Measurements from ENCODE around the gene TXNRD1.

Gene TXNRD1

DNA sequence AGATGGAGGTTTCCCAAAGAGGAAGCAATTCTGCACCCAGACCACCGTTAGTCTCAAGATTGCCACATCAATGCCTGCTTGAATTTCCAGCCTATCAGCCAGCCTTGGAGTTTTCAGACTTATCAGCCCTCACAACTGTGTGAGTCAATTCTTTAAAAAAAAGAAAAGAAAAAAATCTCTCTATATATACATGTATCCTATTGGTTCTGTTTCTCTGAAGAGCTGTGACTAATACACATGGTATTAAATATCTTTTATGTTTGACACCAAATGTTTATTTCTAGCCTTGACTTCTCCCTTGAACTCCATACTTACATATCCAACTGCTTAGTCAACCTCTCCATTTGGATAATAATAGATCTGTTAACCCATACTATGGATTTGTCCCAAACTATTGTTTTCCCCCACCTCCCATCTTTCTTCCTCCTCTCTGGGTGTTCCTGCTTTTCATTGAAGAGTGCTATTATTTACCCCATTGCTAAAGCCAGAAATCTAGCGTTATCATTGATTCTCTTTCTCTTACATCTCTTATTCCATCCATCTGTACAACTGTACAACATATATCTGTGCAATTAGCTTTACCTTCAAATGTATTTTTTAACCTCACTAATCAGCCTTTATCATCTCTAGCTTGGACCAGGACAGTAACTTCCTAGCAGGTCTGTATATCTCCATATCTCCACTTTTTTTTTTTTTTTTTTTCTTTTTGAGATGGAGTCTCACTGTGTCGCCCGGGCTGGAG lies 65.3 kb downstream of the TXNRD1 start:
- peak; percentile 88 for DNase-seq (ENCODE audit: low read depth)

GRCh38 chr12:104281636-104282035 lies 66.1 kb downstream of the TXNRD1 start:
- no peak for DNase-seq (ENCODE audit: low read depth)

DNA sequence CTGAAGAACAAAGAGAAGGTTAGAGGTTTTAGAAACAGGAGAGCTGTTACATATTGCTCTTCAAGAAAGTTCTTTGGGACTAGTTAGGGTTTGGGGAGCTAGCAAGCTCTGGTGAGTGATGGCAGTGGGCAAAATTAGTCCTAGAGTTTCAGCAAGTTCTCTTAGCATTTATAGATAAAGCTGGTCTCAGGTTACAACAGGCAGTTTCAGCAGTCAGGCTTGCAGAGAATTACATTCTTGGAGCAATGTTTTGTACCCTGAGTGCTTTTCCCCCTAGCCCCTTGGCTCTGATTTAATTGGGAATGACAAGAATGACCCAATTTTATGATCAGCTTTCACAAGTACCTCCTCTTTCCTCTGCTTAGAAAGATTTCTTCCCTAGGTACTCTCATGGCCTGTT lies 66.5 kb downstream of the TXNRD1 start:
- peak; percentile 82 for DNase-seq (ENCODE audit: low read depth)

- DNase-seq (ENCODE audit: low read depth): no peak
Observed at GRCh38 chr12:104285740-104286515, 70.3 kb downstream of the TXNRD1 start.

DNA sequence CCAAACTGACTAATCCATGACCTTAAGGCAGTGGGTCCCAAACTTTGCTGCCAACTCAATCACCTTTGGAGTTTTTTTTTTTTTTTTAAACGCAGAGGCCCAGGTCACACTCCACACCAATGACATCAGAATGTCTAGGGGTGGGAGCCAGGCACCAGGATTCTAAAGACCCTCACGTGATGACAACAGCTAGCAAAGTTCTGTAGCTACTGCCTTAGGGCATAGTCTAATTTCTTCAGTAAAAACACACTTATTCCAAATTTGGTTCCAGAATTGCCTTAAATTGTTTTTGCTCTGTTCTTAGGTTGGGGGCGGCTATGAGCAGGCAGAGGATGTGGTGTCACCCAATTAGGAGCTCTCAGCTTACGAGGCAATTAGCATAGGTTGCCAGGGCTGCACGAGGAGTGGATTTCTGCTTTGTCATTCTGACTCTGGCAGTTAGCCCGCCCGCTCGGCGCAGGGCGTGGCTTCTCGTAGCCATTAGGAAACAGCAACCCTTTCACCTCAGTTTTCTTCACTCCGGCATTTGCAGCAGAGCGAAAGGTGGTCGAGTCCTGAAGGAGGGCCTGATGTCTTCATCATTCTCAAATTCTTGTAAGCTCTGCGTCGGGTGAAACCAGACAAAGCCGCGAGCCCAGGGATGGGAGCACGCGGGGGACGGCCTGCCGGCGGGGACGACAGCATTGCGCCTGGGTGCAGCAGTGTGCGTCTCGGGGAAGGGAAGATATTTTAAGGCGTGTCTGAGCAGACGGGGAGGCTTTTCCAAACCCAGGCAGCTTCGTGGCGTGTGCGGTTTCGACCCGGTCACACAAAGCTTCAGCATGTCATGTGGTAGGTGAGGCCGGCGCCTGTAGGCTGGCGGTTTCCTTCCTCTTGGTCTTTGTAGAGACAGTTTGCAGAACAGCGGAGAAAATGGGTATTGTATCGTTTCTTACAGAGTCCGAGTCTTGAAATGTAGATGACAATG lies 71.2 kb downstream of the TXNRD1 start:
- DNase-seq (ENCODE audit: low read depth): peak; percentile 99

- DNase-seq (ENCODE audit: low read depth): peak; percentile 74
Observed at GRCh38 chr12:104288635-104289274, 73.2 kb downstream of the TXNRD1 start.

DNA sequence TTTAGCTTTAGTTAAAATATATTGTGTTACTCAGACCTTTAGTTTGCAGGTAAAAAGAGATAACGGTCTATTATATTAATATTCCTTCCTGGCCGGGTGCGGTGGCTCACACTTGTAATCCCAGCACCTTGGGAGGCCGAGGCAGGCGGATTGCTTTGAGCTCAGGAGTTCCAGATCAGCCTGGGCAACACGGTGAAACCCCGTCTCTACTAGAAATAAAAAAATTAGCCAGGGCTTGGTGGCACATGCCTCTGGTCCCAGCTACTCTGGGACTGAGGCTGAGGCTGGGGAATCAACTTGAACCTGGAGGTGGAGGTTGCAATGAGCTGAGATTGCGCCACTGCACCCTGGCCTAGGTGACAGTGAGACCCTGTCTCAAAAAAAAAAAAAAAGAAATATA lies 74.7 kb downstream of the TXNRD1 start:
- no peak for DNase-seq (ENCODE audit: low read depth)

DNA sequence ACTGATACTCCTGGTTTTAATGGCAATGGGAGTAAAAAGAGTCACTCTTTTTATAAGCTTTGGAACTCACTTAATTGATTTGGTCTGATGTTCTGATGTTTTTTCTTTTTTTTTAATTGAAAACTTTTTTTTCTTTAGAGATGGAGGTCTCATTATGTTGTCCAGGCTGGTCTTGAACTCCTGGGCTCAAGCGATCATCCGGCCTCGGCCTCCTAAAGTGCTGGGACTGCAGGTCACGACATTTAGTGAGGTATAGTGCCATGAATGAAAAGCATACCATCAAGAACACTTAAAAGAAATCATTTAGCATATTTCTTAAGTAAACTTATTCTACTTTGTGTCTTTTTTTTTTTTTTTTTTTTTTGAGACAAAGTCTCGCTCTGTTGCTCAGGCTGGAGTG lies 75.3 kb downstream of the TXNRD1 start:
- DNase-seq (ENCODE audit: low read depth): no peak

- no peak for DNase-seq (ENCODE audit: low read depth)
Observed at GRCh38 chr12:104291867-104292524, 76.4 kb downstream of the TXNRD1 start.

- DNase-seq (ENCODE audit: low read depth): no peak
Observed at GRCh38 chr12:104292872-104293794, 77.6 kb downstream of the TXNRD1 start.

GRCh38 chr12:104294158-104294859 lies 78.7 kb downstream of the TXNRD1 start:
- peak; percentile 59 for DNase-seq (ENCODE audit: low read depth)

- DNase-seq (ENCODE audit: low read depth): no peak
Observed at GRCh38 chr12:104294927-104295668, 79.5 kb downstream of the TXNRD1 start.

GRCh38 chr12:104295954-104296353 lies 80.4 kb downstream of the TXNRD1 start:
- no peak for DNase-seq (ENCODE audit: low read depth)

GRCh38 chr12:104296718-104297117 lies 81.1 kb downstream of the TXNRD1 start:
- no peak for DNase-seq (ENCODE audit: low read depth)

DNA sequence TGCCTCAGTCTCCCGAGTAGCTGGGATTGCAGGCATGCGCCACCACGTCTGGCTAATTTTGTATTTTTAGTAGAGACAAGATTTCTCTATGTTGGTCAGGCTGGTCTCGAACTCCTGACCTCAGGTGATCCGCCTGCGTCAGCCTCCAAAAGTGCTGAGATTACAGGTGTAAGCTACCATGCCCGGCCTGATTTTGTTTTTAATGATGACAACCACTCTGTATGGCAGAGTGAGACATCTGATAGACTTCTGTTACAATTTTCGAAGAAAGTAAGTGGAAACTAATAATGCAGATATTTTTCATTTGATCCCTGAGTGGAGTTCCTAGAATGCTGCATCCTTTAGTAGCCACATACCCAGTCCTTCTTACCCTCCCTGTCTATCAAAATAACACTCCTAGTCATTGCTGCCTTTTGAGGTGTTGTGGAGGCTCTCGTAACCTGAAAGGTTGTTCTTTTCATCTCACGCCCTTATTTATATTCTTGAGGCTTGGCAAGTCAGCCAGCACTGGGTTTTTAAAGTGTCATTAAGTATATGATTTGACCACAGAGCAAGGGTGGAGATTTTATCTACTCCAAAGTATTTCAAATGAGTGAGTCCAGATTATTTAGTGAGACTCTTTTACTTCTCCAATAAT lies 82.0 kb downstream of the TXNRD1 start:
- no peak for DNase-seq (ENCODE audit: low read depth)

DNA sequence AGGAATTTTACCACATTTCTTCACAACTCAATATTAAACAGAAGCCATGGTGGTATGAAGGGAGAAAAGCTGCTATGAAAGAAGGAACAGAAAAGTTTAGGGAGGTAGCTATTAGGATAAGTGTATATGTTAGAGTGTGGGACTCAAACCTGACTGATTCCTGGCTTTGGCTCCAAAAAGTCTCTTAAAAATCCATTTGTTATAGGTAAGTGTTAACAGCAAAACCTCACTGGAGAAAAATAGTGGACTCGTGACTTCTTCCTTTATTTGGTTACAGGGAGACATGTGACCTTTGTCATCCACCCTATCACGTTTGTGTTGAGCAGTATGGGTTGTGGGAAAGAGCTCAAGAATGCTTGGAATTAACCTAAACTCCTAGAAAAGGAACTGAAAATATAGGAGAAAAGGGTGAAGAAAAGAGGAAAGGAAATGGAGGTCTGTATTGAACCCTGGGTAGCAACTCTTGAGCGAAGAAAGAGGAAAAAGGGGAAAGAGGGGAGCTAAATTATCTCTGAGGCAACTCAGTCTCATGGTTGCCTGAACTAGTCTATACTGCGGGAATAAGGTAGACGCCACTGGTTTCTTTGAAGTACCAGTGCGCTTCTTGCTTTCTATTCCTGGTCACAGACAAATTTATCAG lies 84.4 kb downstream of the TXNRD1 start:
- DNase-seq (ENCODE audit: low read depth): no peak

DNA sequence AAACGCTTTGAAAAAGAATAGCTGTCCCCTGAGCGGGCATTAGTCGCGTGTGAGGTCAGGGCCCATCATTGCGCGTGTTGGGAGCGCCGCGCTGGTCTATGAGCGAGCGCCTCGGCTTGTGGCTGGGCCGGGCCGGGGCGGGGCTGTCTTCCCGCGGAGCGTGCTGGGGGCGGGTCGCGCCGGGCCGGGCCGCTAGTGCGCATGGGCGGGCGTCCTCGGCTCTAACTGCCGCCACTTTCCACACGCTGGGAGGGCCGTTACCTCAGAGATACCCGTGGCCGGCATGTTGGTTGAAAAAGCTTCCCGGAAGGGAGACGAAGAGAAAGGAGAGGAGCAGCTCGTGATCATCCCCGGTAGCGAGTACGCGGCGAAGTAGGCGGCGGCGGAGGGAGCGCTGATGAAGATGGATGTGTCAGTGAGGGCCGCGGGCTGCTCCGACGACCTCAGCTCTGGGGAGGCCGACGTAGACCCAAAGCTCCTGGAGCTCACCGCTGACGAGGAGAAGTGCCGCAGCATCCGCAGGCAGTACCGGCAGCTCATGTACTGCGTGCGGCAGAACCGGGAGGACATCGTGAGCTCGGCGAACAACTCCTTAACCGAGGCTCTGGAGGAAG lies 88.1 kb downstream of the TXNRD1 start, which contains the start of gene EID3:
EID3 (plus strand) TSS at position 202 of the 614 bp plus-strand sequence; CDS start at position 398, 196 bp downstream.
- peak; percentile 76 for DNase-seq (ENCODE audit: low read depth)

All from fibroblast of gingiva (primary cell).